NB4 (cell line): ENCODE results near the gene PPP2R5D.

Experiments used
- MAX ChIP-seq: IDR thresholded peaks from 2 replicates; pipeline ENCODE4 v1.6.1; 2011; ENCODE audit warnings: low read depth, low read length
- POLR2A ChIP-seq: IDR thresholded peaks from 2 replicates; pipeline ENCODE4 v1.6.1; 2011; ENCODE audit warnings: mild to moderate bottlenecking; ENCODE audit not compliant: insufficient read length; ENCODE audit errors: extremely low read depth
- TF ChIP-seq, protein P1 (sequence below): IDR thresholded peaks from one replicate; pipeline ENCODE4 v1.5.1; 2012; ENCODE audit warnings: low read depth, low read length

- TF ChIP-seq, protein P1, sequence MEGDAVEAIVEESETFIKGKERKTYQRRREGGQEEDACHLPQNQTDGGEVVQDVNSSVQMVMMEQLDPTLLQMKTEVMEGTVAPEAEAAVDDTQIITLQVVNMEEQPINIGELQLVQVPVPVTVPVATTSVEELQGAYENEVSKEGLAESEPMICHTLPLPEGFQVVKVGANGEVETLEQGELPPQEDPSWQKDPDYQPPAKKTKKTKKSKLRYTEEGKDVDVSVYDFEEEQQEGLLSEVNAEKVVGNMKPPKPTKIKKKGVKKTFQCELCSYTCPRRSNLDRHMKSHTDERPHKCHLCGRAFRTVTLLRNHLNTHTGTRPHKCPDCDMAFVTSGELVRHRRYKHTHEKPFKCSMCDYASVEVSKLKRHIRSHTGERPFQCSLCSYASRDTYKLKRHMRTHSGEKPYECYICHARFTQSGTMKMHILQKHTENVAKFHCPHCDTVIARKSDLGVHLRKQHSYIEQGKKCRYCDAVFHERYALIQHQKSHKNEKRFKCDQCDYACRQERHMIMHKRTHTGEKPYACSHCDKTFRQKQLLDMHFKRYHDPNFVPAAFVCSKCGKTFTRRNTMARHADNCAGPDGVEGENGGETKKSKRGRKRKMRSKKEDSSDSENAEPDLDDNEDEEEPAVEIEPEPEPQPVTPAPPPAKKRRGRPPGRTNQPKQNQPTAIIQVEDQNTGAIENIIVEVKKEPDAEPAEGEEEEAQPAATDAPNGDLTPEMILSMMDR, result no peak
- TF ChIP-seq POLR2A, result no peak
- TF ChIP-seq MAX, result no peak
Observed at GRCh38 chr6:42958125-42958524, 26.2 kb upstream of the PPP2R5D start.
